OCI-LY3 (cell line): ENCODE results near the gene RSPO3.
"Not testable (repeated sequence)": the region's sequence is repeated elsewhere in the genome, so short reads cannot be mapped to it uniquely, and the experiment has no call there.

Source experiments
- H2AFZ ChIP-seq: fragments of 200-600, 300-600 bp; shearing (Covaris generic); 2 replicates; pipeline ENCODE4 v1.6.0; 2014; ENCODE audit warnings: antibody characterized with exemption, low read depth, low read length
- H3K27ac ChIP-seq: fragments of 200-600, 300-600 bp; sonication (generic); 2 replicates; pipeline ENCODE4 v1.5.1; 2014; ENCODE audit warnings: mild to moderate bottlenecking, low read length, moderate library complexity, mixed read lengths
- H3K27me3 ChIP-seq: fragments of 200-600, 300-600 bp; sonication (generic); 2 replicates; pipeline ENCODE4 v1.6.1; 2014; ENCODE audit warnings: low read depth, low read length, mixed read lengths
- H3K36me3 ChIP-seq: fragments of 200-600, 300-600 bp; sonication (generic); replicated peaks from 2 replicates; pipeline ENCODE3; 2014; ENCODE audit warnings: low read depth, low read length, mixed read lengths
- H3K4me1 ChIP-seq: fragments of 300-600, 200-600 bp; sonication (generic); 2 replicates; pipeline ENCODE4 v1.6.1; 2014; ENCODE audit warnings: low read length, mixed read lengths
- H3K4me2 ChIP-seq: fragments of 200-600, 300-600 bp; sonication (generic); 2 replicates; pipeline ENCODE4 v1.6.1; 2014; ENCODE audit warnings: low read length, mixed read lengths
- H3K4me3 ChIP-seq: fragments of 300-600, 200-600 bp; sonication (generic); 2 replicates; pipeline ENCODE4 v1.5.1; 2014; ENCODE audit warnings: antibody characterized with exemption, mild to moderate bottlenecking, low read length, moderate library complexity
- H3K79me2 ChIP-seq: fragments of 300-600, 200-600 bp; shearing (Covaris generic); 2 replicates; pipeline ENCODE4 v1.6.1; 2014; ENCODE audit warnings: mild to moderate bottlenecking, low read length, mixed read lengths
- H3K9ac ChIP-seq: fragments of 300-600, 200-600 bp; shearing (Covaris generic); 2 replicates; pipeline ENCODE4 v1.6.0; 2014; ENCODE audit warnings: mild to moderate bottlenecking, low read length, moderate library complexity
- H3K9me3 ChIP-seq: fragments of 200-600, 300-600 bp; shearing (Covaris generic); 2 replicates; pipeline ENCODE4 v1.6.1; 2014; ENCODE audit warnings: low read length, mixed read lengths; ENCODE audit not compliant: insufficient read depth
- H4K20me1 ChIP-seq: fragments of 200-600, 300-600 bp; sonication (generic); 2 replicates; pipeline ENCODE4 v1.6.1; 2016; ENCODE audit warnings: low read length, mixed read lengths; ENCODE audit not compliant: insufficient read depth
- EZH2phosphoT487 ChIP-seq: fragments of 200-600 bp; shearing (Covaris generic); IDR thresholded peaks from 2 replicates; pipeline ENCODE4 v1.6.1; 2018; ENCODE audit warnings: antibody characterized with exemption, mixed run types, low read depth
- TF ChIP-seq, protein P1 (sequence below): fragments of 200-600, 300-600 bp; sonication (generic); IDR thresholded peaks from 2 replicates; pipeline ENCODE4 v1.5.1; 2014; ENCODE audit warnings: antibody characterized with exemption, low read length, low read depth

The RSPO3 gene

GRCh38 chr6:127092466-127092865, 26.0 kb upstream of the RSPO3 start:
- Histone ChIP-seq H3K4me2 (no peak overlapping the region), H2AFZ (no peak overlapping the region), H3K9me3 (no peaks in the 10 kb centered on the region), H3K79me2 (no peaks in the 10 kb centered on the region), H3K36me3 (no peaks in the 10 kb centered on the region), H3K27ac (no peak overlapping the region), H3K4me3 (no peak overlapping the region), H3K9ac (no peak overlapping the region), H3K4me1 (no peaks in the 10 kb centered on the region), H3K27me3 (no peaks in the 10 kb centered on the region), H4K20me1 (no peaks in the 10 kb centered on the region)
- no peak for TF ChIP-seq EZH2phosphoT487
- TF ChIP-seq, protein P1, sequence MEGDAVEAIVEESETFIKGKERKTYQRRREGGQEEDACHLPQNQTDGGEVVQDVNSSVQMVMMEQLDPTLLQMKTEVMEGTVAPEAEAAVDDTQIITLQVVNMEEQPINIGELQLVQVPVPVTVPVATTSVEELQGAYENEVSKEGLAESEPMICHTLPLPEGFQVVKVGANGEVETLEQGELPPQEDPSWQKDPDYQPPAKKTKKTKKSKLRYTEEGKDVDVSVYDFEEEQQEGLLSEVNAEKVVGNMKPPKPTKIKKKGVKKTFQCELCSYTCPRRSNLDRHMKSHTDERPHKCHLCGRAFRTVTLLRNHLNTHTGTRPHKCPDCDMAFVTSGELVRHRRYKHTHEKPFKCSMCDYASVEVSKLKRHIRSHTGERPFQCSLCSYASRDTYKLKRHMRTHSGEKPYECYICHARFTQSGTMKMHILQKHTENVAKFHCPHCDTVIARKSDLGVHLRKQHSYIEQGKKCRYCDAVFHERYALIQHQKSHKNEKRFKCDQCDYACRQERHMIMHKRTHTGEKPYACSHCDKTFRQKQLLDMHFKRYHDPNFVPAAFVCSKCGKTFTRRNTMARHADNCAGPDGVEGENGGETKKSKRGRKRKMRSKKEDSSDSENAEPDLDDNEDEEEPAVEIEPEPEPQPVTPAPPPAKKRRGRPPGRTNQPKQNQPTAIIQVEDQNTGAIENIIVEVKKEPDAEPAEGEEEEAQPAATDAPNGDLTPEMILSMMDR: no peak

DNA sequence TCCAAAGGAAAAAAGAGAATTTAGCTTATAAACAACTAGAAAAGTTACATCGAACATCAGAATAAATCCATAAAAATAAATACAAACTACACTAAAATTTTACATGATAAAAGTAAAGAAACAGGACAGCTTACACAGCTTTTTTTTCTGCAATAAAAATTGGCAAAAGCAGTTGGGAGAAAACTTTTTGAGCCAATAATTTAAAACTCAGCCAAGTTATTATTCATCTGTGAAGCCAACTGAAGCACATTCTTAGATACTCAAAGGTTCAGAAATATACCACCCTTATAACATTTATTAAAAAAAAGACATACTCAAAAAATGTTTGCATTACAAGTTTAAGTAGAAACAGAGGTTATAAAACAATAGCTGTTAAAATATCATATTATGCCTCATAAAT, 23.7 kb upstream of the RSPO3 start:
- Histone ChIP-seq H3K4me3 (no peak overlapping the region), H3K79me2 (no peaks in the 10 kb centered on the region), H3K9me3 (no peaks in the 10 kb centered on the region), H3K36me3 (no peaks in the 10 kb centered on the region), H3K27me3 (peaks cover 4% of the 10 kb centered on the region; the same call in 1 of the 2 replicates), H3K27ac (no peak overlapping the region), H3K9ac (no peak overlapping the region), H3K4me1 (no peaks in the 10 kb centered on the region), H4K20me1 (no peaks in the 10 kb centered on the region), H2AFZ (no peak overlapping the region), H3K4me2 (no peak overlapping the region)
- TF ChIP-seq, protein P1: no peak
- no peak for TF ChIP-seq EZH2phosphoT487

GRCh38 chr6:127096167-127096566, 22.3 kb upstream of the RSPO3 start:
- Histone ChIP-seq H4K20me1 (no peaks in the 10 kb centered on the region), H3K36me3 (no peaks in the 10 kb centered on the region), H3K79me2 (no peaks in the 10 kb centered on the region), H3K9me3 (no peaks in the 10 kb centered on the region), H3K27ac (no peak overlapping the region), H3K4me1 (no peaks in the 10 kb centered on the region), H3K9ac (no peak overlapping the region), H3K4me2 (no peak overlapping the region), H2AFZ (no peak overlapping the region), H3K27me3 (peaks cover 4% of the 10 kb centered on the region; the same call in 1 of the 2 replicates), H3K4me3 (no peak overlapping the region)
- no peak for TF ChIP-seq EZH2phosphoT487
- TF ChIP-seq, protein P1: no peak

- H3K9me3 ChIP-seq, H3K36me3 ChIP-seq, H4K20me1 ChIP-seq, H3K4me2 ChIP-seq, H3K79me2 ChIP-seq, H2AFZ ChIP-seq, H3K4me1 ChIP-seq, H3K27me3 ChIP-seq, H3K27ac ChIP-seq, H3K4me3 ChIP-seq, H3K9ac ChIP-seq: not testable (repeated sequence)
These were observed 21.0 kb upstream of the RSPO3 start for GRCh38 chr6:127097442-127097841.
